ENCODE results near the gene MEIS2. TPM values are rescaled to one million over a fixed set of nuclear protein-coding genes. Genes with fewer than 3 reads are reported as not detected.

Gene MEIS2
- total RNA-seq, 4 donors from 2014 or later: 9.0 to 18.5 (median 16.3) TPM

DNA sequence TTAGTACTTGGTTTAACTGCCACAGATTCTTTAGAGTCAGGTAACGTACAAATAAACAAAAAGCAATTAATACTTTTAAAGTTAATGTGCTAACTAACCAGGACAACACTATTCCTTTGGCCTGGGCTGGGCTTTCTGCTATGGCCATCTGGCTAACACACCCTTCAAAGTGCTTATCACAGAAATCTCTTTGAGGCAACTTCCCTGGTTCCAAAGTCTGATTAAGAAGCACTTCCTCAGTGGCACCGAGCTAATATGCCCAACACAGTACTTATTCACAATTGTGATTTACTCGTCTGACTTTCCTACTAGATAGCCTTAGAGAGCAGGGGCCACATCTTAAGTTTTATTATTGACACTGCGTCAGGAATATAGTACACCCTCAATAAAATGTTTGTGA is 191.4 kb downstream of the MEIS2 start:
- H3K4me3 ChIP-seq: no peak overlapping the region
- H3K4me1 ChIP-seq: peaks cover 22% of the 10 kb centered on the region
- H3K27me3 ChIP-seq: no peaks in the 10 kb centered on the region
- no peak for TF ChIP-seq POLR2AphosphoS5 (IDR thresholded peaks at IDR 0.05)
- no peak for TF ChIP-seq EP300 (IDR thresholded peaks at IDR 0.05)
- no peak for DNase-seq (ENCODE audit: low spot score in 2 of 2)
- no peak overlapping the region for H3K27ac ChIP-seq
- no peaks in the 10 kb centered on the region for H3K36me3 ChIP-seq
- WGBS: 89% methylated on average over 4 of the region's 4 CpGs
- H3K9me3 ChIP-seq: no peaks in the 10 kb centered on the region

DNA sequence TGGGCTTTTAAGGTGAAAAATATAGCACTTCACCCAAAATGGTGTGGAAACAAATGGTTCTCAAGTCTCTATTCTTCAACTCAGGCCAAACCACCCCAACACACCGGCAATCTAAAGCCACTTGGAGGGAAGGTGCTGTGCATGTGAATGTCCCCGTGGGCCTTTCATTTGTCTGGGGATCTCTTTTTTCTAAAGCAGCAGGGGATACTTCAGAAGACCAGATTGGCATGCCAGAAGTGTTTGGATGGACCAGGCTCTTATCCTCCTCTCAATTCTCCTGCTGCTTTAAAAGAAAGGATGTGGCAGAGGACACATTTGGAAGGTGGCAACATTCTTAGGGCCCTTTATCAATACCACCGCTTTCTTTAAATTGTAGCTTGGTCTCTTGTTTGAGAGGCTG is 193.1 kb downstream of the MEIS2 start:
- no peak overlapping the region for H3K27ac ChIP-seq
- no peaks in the 10 kb centered on the region for H3K36me3 ChIP-seq
- H3K4me3 ChIP-seq: no peak overlapping the region
- H3K4me1 ChIP-seq: peaks cover 31% of the 10 kb centered on the region
- WGBS: 85% methylated on average over 3 of the region's 3 CpGs
- DNase-seq (ENCODE audit: low spot score in 2 of 2): no peak
- no peaks in the 10 kb centered on the region for H3K9me3 ChIP-seq
- TF ChIP-seq POLR2AphosphoS5 (IDR thresholded peaks at IDR 0.05): no peak
- no peak for TF ChIP-seq POLR2A (IDR thresholded peaks at IDR 0.05)
- TF ChIP-seq EP300 (IDR thresholded peaks at IDR 0.05): no peak
- TF ChIP-seq, protein P1, sequence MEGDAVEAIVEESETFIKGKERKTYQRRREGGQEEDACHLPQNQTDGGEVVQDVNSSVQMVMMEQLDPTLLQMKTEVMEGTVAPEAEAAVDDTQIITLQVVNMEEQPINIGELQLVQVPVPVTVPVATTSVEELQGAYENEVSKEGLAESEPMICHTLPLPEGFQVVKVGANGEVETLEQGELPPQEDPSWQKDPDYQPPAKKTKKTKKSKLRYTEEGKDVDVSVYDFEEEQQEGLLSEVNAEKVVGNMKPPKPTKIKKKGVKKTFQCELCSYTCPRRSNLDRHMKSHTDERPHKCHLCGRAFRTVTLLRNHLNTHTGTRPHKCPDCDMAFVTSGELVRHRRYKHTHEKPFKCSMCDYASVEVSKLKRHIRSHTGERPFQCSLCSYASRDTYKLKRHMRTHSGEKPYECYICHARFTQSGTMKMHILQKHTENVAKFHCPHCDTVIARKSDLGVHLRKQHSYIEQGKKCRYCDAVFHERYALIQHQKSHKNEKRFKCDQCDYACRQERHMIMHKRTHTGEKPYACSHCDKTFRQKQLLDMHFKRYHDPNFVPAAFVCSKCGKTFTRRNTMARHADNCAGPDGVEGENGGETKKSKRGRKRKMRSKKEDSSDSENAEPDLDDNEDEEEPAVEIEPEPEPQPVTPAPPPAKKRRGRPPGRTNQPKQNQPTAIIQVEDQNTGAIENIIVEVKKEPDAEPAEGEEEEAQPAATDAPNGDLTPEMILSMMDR (IDR thresholded peaks at IDR 0.05): no peak
- no peaks in the 10 kb centered on the region for H3K27me3 ChIP-seq

DNA sequence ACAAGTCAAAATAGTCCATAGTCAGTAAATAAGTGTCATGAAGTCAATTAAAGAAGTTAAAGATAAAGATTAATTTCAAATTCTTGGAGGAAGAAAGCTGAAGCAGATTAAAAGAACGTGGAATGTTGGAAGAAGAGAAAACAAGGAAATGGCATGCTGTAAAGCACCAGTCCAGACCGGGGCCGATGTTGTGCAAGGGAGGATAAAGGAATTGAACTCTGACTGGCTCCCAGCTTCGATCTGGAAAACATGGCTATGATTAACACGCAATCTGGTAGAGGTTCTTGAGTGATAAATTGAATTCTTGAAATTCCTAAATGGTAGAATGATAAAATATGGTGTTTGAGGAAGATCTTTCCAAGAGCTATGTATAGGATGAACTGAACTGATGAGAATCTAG is 194.4 kb downstream of the MEIS2 start:
- 39% methylated on average over 5 of the region's 5 CpGs for WGBS
- H3K9me3 ChIP-seq: no peaks in the 10 kb centered on the region
- TF ChIP-seq POLR2AphosphoS5 (IDR thresholded peaks at IDR 0.05): no peak
- TF ChIP-seq POLR2A (IDR thresholded peaks at IDR 0.05): no peak
- TF ChIP-seq, protein P1 (IDR thresholded peaks at IDR 0.05): no peak
- no peak for TF ChIP-seq EP300 (IDR thresholded peaks at IDR 0.05)
- H3K4me1 ChIP-seq: peaks cover 27% of the 10 kb centered on the region
- no peaks in the 10 kb centered on the region for H3K36me3 ChIP-seq
- H3K4me3 ChIP-seq: no peak overlapping the region
- no peak for DNase-seq (ENCODE audit: low spot score in 2 of 2)
- no peaks in the 10 kb centered on the region for H3K27me3 ChIP-seq
- no peak overlapping the region for H3K27ac ChIP-seq

DNA sequence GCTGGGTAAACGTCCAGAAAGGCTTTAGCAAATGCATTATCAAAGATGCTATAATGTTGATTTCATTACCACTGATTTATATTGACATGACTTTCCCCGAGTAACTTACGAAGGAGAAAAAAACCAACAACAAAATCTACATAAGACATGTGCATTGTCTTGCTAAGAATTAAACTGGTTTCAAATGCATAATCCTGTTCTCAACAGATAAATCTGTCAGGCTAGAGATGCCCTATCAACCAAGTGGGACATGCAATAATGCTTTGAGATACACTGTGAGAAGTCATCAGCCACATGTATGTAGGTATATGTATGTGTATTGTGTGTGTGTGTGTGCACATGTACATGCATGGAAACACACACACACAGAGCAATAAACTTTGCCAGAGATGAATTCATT is 195.6 kb downstream of the MEIS2 start:
- Histone ChIP-seq H3K4me3 (no peak overlapping the region), H3K27me3 (no peaks in the 10 kb centered on the region), H3K36me3 (no peaks in the 10 kb centered on the region), H3K4me1 (peaks cover 27% of the 10 kb centered on the region), H3K9me3 (no peaks in the 10 kb centered on the region), H3K27ac (no peak overlapping the region)
- 41% methylated on average over 3 of the region's 3 CpGs for WGBS
- TF ChIP-seq EP300 (IDR thresholded peaks at IDR 0.05): no peak
- TF ChIP-seq POLR2A (IDR thresholded peaks at IDR 0.05): no peak
- TF ChIP-seq, protein P1 (IDR thresholded peaks at IDR 0.05): no peak
- TF ChIP-seq POLR2AphosphoS5 (IDR thresholded peaks at IDR 0.05): no peak
- no peak for DNase-seq (ENCODE audit: low spot score in 2 of 2)

DNA sequence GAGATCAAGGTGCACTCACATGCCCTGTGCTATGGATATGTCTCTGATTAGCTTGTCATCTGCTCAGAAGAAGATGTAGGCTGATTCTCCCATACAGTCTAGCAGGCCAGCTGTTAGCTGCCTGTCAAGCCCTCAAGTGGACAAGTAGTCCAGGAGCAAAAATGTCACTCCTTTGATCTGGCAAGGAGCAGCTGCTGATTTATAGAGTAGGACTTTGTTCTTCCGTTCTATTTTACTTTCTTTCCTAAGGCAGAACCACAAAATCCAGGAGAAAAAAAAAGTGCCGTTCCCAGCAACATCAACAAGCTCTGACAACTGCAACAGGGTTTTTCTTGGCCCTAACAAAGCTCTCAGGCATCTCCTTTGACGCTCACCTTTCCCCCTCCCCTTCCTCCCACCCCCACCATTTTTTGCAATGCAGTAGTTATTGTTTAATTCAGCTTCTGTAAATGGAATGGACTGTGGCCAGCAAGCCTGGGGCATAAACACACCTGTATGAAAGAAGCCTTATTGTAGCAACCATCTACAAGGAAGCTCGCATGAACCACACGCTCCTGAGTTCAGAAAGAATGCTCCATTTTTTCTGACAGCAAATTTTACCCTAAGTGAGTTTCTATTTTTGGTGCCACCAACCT is 196.3 kb downstream of the MEIS2 start:
- no peak for TF ChIP-seq POLR2AphosphoS5 (IDR thresholded peaks at IDR 0.05)
- no peak for TF ChIP-seq EP300 (IDR thresholded peaks at IDR 0.05)
- TF ChIP-seq, protein P1 (IDR thresholded peaks at IDR 0.05): no peak
- TF ChIP-seq POLR2A (IDR thresholded peaks at IDR 0.05): no peak
- H3K9me3 ChIP-seq: no peaks in the 10 kb centered on the region
- H3K27ac ChIP-seq: peak overlapping the region; percentile 42
- DNase-seq (ENCODE audit: low spot score in 2 of 2): peak in 1 of 2 donors; percentile 68
- 34% methylated on average over 5 of the region's 5 CpGs for WGBS
- no peak overlapping the region for H3K4me3 ChIP-seq
- no peaks in the 10 kb centered on the region for H3K36me3 ChIP-seq
- H3K27me3 ChIP-seq: no peaks in the 10 kb centered on the region
- H3K4me1 ChIP-seq: peaks cover 27% of the 10 kb centered on the region

DNA sequence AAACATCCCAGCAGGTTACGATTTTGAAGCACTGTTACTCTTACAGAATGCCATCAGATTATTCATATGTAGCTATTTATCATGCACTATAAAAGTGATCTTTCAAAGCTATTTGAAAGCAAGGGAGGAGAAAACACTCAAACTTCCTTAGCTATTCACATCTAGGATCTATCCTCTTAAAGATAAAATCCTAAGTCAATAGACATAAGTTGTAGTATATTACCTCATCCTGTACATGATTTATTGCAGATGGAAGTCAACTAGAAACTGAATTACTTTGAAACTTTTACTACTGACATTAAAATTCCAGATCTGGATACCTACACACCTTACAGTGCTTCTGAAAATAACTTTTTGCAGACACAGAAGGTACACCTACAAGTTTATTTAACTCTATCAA is 197.2 kb downstream of the MEIS2 start:
- H3K36me3 ChIP-seq: no peaks in the 10 kb centered on the region
- 74% methylated on average over 1 of the region's 1 CpG for WGBS
- no peaks in the 10 kb centered on the region for H3K9me3 ChIP-seq
- no peak overlapping the region for H3K4me3 ChIP-seq
- H3K27ac ChIP-seq: no peak overlapping the region
- no peaks in the 10 kb centered on the region for H3K27me3 ChIP-seq
- no peak for TF ChIP-seq EP300 (IDR thresholded peaks at IDR 0.05)
- no peak for DNase-seq (ENCODE audit: low spot score in 2 of 2)
- peaks cover 27% of the 10 kb centered on the region for H3K4me1 ChIP-seq

Measured in suprapubic skin (tissue), 4 donors.